Neuronal stem cell (in vitro differentiated cells): ENCODE results near the gene COL16A1.

ENCODE experiments used
- DNase-seq: peaks from one replicate; pipeline ENCODE4 v3.0.0-alpha.2; 2013; ENCODE audit warnings: low spot score
- H2AFZ ChIP-seq: one replicate; pipeline ENCODE4 v1.6.1; 2013; ENCODE audit warnings: mild to moderate bottlenecking, low read length, inconsistent platforms
- H2AK5ac ChIP-seq: 2 replicates; pipeline ENCODE4 v1.6.1; 2013; ENCODE audit warnings: low read depth, mild to moderate bottlenecking, inconsistent platforms, low read length, moderate library complexity, mixed read lengths
- H2BK120ac ChIP-seq: 2 replicates; pipeline ENCODE4 v1.6.1; 2013; ENCODE audit warnings: low read depth, mild to moderate bottlenecking, inconsistent platforms, low read length, moderate library complexity, mixed read lengths
- H2BK12ac ChIP-seq: one replicate; pipeline ENCODE4 v1.6.1; 2013; ENCODE audit warnings: low read length, inconsistent platforms
- H2BK15ac ChIP-seq: 2 replicates; pipeline ENCODE4 v1.6.1; 2013; ENCODE audit warnings: mild to moderate bottlenecking, low read length, inconsistent platforms, mixed read lengths
- H2BK5ac ChIP-seq: one replicate; pipeline ENCODE4 v1.6.1; 2013; ENCODE audit warnings: inconsistent platforms, mild to moderate bottlenecking, low read length, moderate library complexity
- H3K14ac ChIP-seq: one replicate; pipeline ENCODE4 v1.6.1; 2013; ENCODE audit warnings: low read length, inconsistent platforms
- H3K18ac ChIP-seq: 2 replicates; pipeline ENCODE4 v1.6.1; 2013; ENCODE audit warnings: low read length, inconsistent platforms
- H3K23ac ChIP-seq: 2 replicates; pipeline ENCODE4 v1.6.1; 2013; ENCODE audit warnings: low read depth, mild to moderate bottlenecking, mixed read lengths, low read length, inconsistent platforms; ENCODE audit not compliant: poor library complexity
- H3K27ac ChIP-seq: replicated peaks from 3 replicates; pipeline ENCODE4 v1.5.1; 2013; ENCODE audit warnings: low read length, inconsistent platforms
- H3K27me3 ChIP-seq, 3 experiments: 2 replicates each; pipeline ENCODE4 v1.6.1; 2013; ENCODE audit warnings: low read length in 3 of 3, mild to moderate bottlenecking in 2 of 3, inconsistent platforms in 1 of 3, low read depth in 1 of 3, mixed read lengths in 1 of 3, moderate library complexity in 1 of 3; ENCODE audit not compliant: control insufficient read depth in 3 of 3, insufficient read depth in 3 of 3
- H3K36me3 ChIP-seq, 2 donors: replicated peaks in 1 of 2; 2 replicates each; pipeline ENCODE4 v1.6.1; 2013; ENCODE audit warnings: low read length in 2 of 2; ENCODE audit not compliant: control insufficient read depth in 2 of 2, insufficient read depth in 2 of 2
- H3K4ac ChIP-seq: 2 replicates; pipeline ENCODE4 v1.6.1; 2013; ENCODE audit warnings: inconsistent platforms, mild to moderate bottlenecking, low read length, moderate library complexity
- H3K4me1 ChIP-seq, 2 donors: 1 replicate in 1 of 2; 2 replicates in 1 of 2; pipeline ENCODE4 v1.6.1; 2013; ENCODE audit warnings: low read length in 2 of 2, low read depth in 1 of 2; ENCODE audit not compliant: control insufficient read depth in 2 of 2, insufficient read depth in 1 of 2
- H3K4me2 ChIP-seq: one replicate; pipeline ENCODE4 v1.6.1; 2013; ENCODE audit warnings: mild to moderate bottlenecking, low read length, inconsistent platforms; ENCODE audit not compliant: insufficient read depth, poor library complexity, severe bottlenecking
- H3K4me3 ChIP-seq, 2 donors: 2 replicates each; pipeline ENCODE4 v1.5.1; 2013; ENCODE audit warnings: low read length in 2 of 2, mild to moderate bottlenecking in 2 of 2, inconsistent platforms in 1 of 2, moderate library complexity in 1 of 2
- H3K79me1 ChIP-seq: one replicate; pipeline ENCODE4 v1.6.1; 2013; ENCODE audit warnings: low read depth, mild to moderate bottlenecking, inconsistent platforms, low read length, moderate library complexity
- H3K9ac ChIP-seq: one replicate; pipeline ENCODE4 v1.6.1; 2013; ENCODE audit warnings: mild to moderate bottlenecking, low read depth, low read length, inconsistent platforms; ENCODE audit not compliant: poor library complexity
- H3K9me3 ChIP-seq, 2 donors: replicated peaks in 1 of 2; 2 replicates each; pipeline versions ENCODE3 to v1.6.1; 2013; ENCODE audit warnings: low read length in 2 of 2, mild to moderate bottlenecking in 2 of 2, inconsistent platforms in 1 of 2, low read depth in 1 of 2, mixed read lengths in 1 of 2, moderate library complexity in 1 of 2; ENCODE audit not compliant: control insufficient read depth in 2 of 2, insufficient read depth in 1 of 2
- H4K8ac ChIP-seq: one replicate; pipeline ENCODE4 v1.6.1; 2013; ENCODE audit warnings: low read depth, mild to moderate bottlenecking, inconsistent platforms, low read length, moderate library complexity
- H4K91ac ChIP-seq: one replicate; pipeline ENCODE4 v1.6.1; 2013; ENCODE audit warnings: low read length, low read depth, mild to moderate bottlenecking, inconsistent platforms; ENCODE audit not compliant: poor library complexity
- WGBS, 2 donors: extraction: QIAGEN DNeasy Blood & Tissue Kit; methylation state at CpG; one replicate each; pipeline ENCODE4 v1.1.7; 2013; ENCODE audit warnings: missing lambda C conversion rate in 2 of 2, mixed read lengths in 1 of 2; ENCODE audit not compliant: insufficient read length in 2 of 2, insufficient replicate concordance in 1 of 2; ENCODE audit errors: extremely low coverage in 2 of 2; 5-methylcytosine and 5-hydroxymethylcytosine counted together

Gene COL16A1

DNA sequence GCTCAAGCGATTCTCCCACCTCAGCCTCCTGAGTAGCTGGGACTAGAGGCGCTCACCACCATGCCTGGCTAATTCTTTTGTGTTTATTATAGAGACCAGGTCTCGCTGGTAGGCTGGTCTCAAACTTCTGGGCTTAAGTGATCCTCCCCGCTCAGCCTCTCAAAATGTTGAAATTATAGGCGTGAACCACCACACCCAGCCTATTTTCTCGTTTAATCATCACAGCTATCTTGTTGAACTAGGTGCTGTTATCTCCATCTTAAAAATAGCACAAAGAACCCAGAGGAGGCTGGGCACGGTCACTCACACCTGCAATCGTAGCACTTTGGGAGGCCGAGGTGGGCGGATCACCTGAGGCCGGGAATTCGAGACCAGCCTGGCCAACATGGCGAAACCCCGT lies 28.1 kb downstream of the COL16A1 start:
- no peak for DNase-seq
- Histone ChIP-seq H3K18ac (no peak overlapping the region), H3K9me3 (no peaks in the 10 kb centered on the region), H2AFZ (no peak overlapping the region), H2BK5ac (no peak overlapping the region), H2BK15ac (no peak overlapping the region), H2AK5ac (no peak overlapping the region), H2BK12ac (no peak overlapping the region), H3K4me3 (no peak overlapping the region), H3K27ac (no peak overlapping the region), H3K23ac (no peak overlapping the region), H4K91ac (no peak overlapping the region), H3K14ac (no peak overlapping the region), H3K36me3 (no peaks in the 10 kb centered on the region), H3K4me2 (no peak overlapping the region), H4K8ac (no peak overlapping the region), H3K4me1 (peaks cover 0 to 1% of the 10 kb centered on the region in 2 donors), H3K27me3 (peaks cover 0 to 69% (median 0%) of the 10 kb centered on the region in 3 experiments), H3K4ac (no peak overlapping the region), H3K9ac (no peak overlapping the region), H3K79me1 (no peaks in the 10 kb centered on the region), H2BK120ac (no peak overlapping the region)
- no CpG with 5 or more reads among the region's 14 CpGs for WGBS, 2 donors

- H3K36me3 ChIP-seq: no peaks in the 10 kb centered on the region
- DNase-seq: no peak
- no CpG with 5 or more reads among the region's 7 CpGs for WGBS, 2 donors
- no peak overlapping the region for H3K9ac ChIP-seq
- H3K14ac ChIP-seq: no peak overlapping the region
- H2BK12ac ChIP-seq: no peak overlapping the region
- no peak overlapping the region for H3K23ac ChIP-seq
- no peaks in the 10 kb centered on the region for H3K9me3 ChIP-seq
- H2BK5ac ChIP-seq: no peak overlapping the region
- H2AK5ac ChIP-seq: no peak overlapping the region
- H3K79me1 ChIP-seq: no peaks in the 10 kb centered on the region
- H3K27ac ChIP-seq: no peak overlapping the region
- peak overlapping the region; percentile 15 for H3K18ac ChIP-seq
- no peak overlapping the region for H2BK15ac ChIP-seq
- no peak overlapping the region for H4K8ac ChIP-seq
- no peak overlapping the region for H2BK120ac ChIP-seq
- no peak overlapping the region for H3K4me2 ChIP-seq
- H4K91ac ChIP-seq: no peak overlapping the region
- peaks cover 0 to 74% (median 0%) of the 10 kb centered on the region in 3 experiments for H3K27me3 ChIP-seq
- H3K4me3 ChIP-seq: no peak overlapping the region
- H3K4ac ChIP-seq: no peak overlapping the region
- H3K4me1 ChIP-seq: peaks cover 0 to 4% of the 10 kb centered on the region in 2 donors
- H2AFZ ChIP-seq: no peak overlapping the region
Observed at GRCh38 chr1:31675161-31675560, 28.7 kb downstream of the COL16A1 start.

DNA sequence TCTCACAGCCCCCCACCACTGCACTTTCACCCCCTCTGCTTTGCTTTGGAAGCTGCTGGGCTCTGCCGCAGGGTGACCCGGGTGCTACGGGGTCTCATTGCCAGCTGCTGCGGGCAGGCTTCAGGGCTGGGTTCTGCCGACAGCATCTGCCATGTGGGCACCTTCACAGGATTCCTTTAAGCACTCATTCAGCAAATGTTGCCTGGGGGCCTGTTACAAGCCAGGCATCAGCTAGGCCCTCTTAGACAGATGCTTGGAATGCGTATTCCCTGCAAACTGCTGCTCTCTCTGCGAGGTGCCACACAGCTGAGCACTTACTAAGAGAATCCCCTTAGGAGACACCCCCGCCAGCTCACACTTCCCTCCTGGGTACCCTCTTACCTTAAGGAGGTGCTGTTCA lies 29.2 kb downstream of the COL16A1 start:
- Histone ChIP-seq H3K14ac (no peak overlapping the region), H2BK5ac (no peak overlapping the region), H3K23ac (no peak overlapping the region), H2BK120ac (no peak overlapping the region), H2AK5ac (peak overlapping the region; percentile 54), H3K9me3 (no peaks in the 10 kb centered on the region), H2AFZ (no peak overlapping the region), H4K91ac (no peak overlapping the region), H3K9ac (no peak overlapping the region), H3K79me1 (no peaks in the 10 kb centered on the region), H3K18ac (no peak overlapping the region), H3K4me1 (peaks cover 0 to 5% of the 10 kb centered on the region in 2 donors), H4K8ac (no peak overlapping the region), H3K36me3 (no peaks in the 10 kb centered on the region), H3K4me2 (no peak overlapping the region), H2BK15ac (peak overlapping the region; percentile 4), H3K4me3 (no peak overlapping the region), H2BK12ac (no peak overlapping the region), H3K27me3 (peaks cover 0 to 78% (median 0%) of the 10 kb centered on the region in 3 experiments), H3K27ac (no peak overlapping the region), H3K4ac (no peak overlapping the region)
- no peak for DNase-seq
- WGBS, 2 donors: no CpG with 5 or more reads among the region's 8 CpGs

GRCh38 chr1:31673433-31673832 lies 30.4 kb downstream of the COL16A1 start:
- Histone ChIP-seq H3K36me3 (no peaks in the 10 kb centered on the region), H3K4me3 (no peak overlapping the region), H3K9ac (no peak overlapping the region), H2BK12ac (no peak overlapping the region), H3K79me1 (no peaks in the 10 kb centered on the region), H2BK120ac (no peak overlapping the region), H3K14ac (no peak overlapping the region), H2BK15ac (no peak overlapping the region), H2AFZ (peak overlapping the region; percentile 61), H2AK5ac (no peak overlapping the region), H3K27me3 (peaks cover 0 to 80% (median 0%) of the 10 kb centered on the region in 3 experiments), H3K27ac (no peak overlapping the region), H4K91ac (no peak overlapping the region), H3K4ac (no peak overlapping the region), H2BK5ac (no peak overlapping the region), H3K4me2 (no peak overlapping the region), H3K18ac (no peak overlapping the region), H3K9me3 (no peaks in the 10 kb centered on the region), H4K8ac (no peak overlapping the region), H3K4me1 (peaks cover 0 to 5% of the 10 kb centered on the region in 2 donors), H3K23ac (no peak overlapping the region)
- no CpG with 5 or more reads among the region's 9 CpGs for WGBS, 2 donors
- no peak for DNase-seq
